ENCODE results near the gene NPHS1.
"Not testable (repeated sequence)": the region's sequence is repeated elsewhere in the genome, so short reads cannot be mapped to it uniquely, and the experiment has no call there.

NPHS1 gene

GRCh38 chr19:35874392-35874930 lies 22.2 kb upstream of the NPHS1 start:
- DNase-seq (ENCODE audit: low spot score), result no peak
- FAIRE-seq, result no peak

- DNase-seq (ENCODE audit: low spot score) (no peak), FAIRE-seq (no peak)
Observed at GRCh38 chr19:35872180-35872579, 19.9 kb upstream of the NPHS1 start.

- no peak for FAIRE-seq
Observed at GRCh38 chr19:35871611-35872010, 19.3 kb upstream of the NPHS1 start.

GRCh38 chr19:35870798-35871197 lies 18.5 kb upstream of the NPHS1 start:
- DNase-seq (ENCODE audit: low spot score) (no peak), FAIRE-seq (no peak)

More at GRCh38 chr19:35871611-35872010, 19.3 kb upstream of the NPHS1 start:
- DNase-seq (ENCODE audit: low spot score), result no peak

GRCh38 chr19:35870124-35870736 lies 17.9 kb upstream of the NPHS1 start:
- FAIRE-seq; DNase-seq (ENCODE audit: low spot score): not testable (repeated sequence)

- DNase-seq (ENCODE audit: low spot score), result no peak
- no peak for FAIRE-seq
Observed at GRCh38 chr19:35869327-35870123, 17.2 kb upstream of the NPHS1 start.

- FAIRE-seq (no peak), DNase-seq (ENCODE audit: low spot score) (no peak)
Observed at GRCh38 chr19:35868823-35869326, 16.6 kb upstream of the NPHS1 start.

- FAIRE-seq (no peak), DNase-seq (ENCODE audit: low spot score) (no peak)
Observed at GRCh38 chr19:35868172-35868822, 16.0 kb upstream of the NPHS1 start, which contains the start of gene APLP1. Gene APLP1 (plus strand): TSS chr19:35868574. CDS start chr19:35868637, 63 bp downstream.

GRCh38 chr19:35863018-35863417 lies 10.7 kb upstream of the NPHS1 start:
- FAIRE-seq (no peak), DNase-seq (ENCODE audit: low spot score) (no peak)

GRCh38 chr19:35862528-35862927 lies 10.2 kb upstream of the NPHS1 start:
- no peak for DNase-seq (ENCODE audit: low spot score)
- FAIRE-seq, result no peak

GRCh38 chr19:35861640-35862160 lies 9.4 kb upstream of the NPHS1 start:
- DNase-seq (ENCODE audit: low spot score) (no peak), FAIRE-seq (no peak)

- DNase-seq (ENCODE audit: low spot score) (no peak), FAIRE-seq (no peak)
Observed at GRCh38 chr19:35860818-35861639, 8.7 kb upstream of the NPHS1 start.

- DNase-seq (ENCODE audit: low spot score) (no peak), FAIRE-seq (no peak)
Observed at GRCh38 chr19:35860436-35860817, 8.1 kb upstream of the NPHS1 start.

GRCh38 chr19:35859414-35859813 lies 7.1 kb upstream of the NPHS1 start:
- FAIRE-seq, result no peak
- DNase-seq (ENCODE audit: low spot score), result no peak

GRCh38 chr19:35858311-35858710 lies 6.0 kb upstream of the NPHS1 start:
- no peak for FAIRE-seq
- no peak for DNase-seq (ENCODE audit: low spot score)

- DNase-seq (ENCODE audit: low spot score) (no peak), FAIRE-seq (no peak)
Observed at GRCh38 chr19:35856546-35857149, 4.3 kb upstream of the NPHS1 start, which contains the start of gene KIRREL2. Gene KIRREL2 (plus strand): TSS chr19:35856911. CDS start chr19:35857120, 209 bp downstream.

GRCh38 chr19:35853038-35853756 lies 893 bp upstream of the NPHS1 start:
- FAIRE-seq (no peak), DNase-seq (ENCODE audit: low spot score) (no peak)

- DNase-seq (ENCODE audit: low spot score) (no peak), FAIRE-seq (no peak)
Observed at GRCh38 chr19:35851213-35852028, 883 bp downstream of the NPHS1 start.

Data from RCC 7860 (cell line).